NB4 (cell line): ENCODE data around the gene BPIFB6.

Source experiments
- MYC ChIP-seq: IDR thresholded peaks from 2 replicates; pipeline ENCODE4 v1.6.1; 2011; ENCODE audit warnings: low read depth, low read length
- POLR2A ChIP-seq: IDR thresholded peaks from 2 replicates; pipeline ENCODE4 v1.6.1; 2011; ENCODE audit warnings: mild to moderate bottlenecking; ENCODE audit not compliant: insufficient read length; ENCODE audit errors: extremely low read depth
- TF ChIP-seq, protein P1 (sequence below): IDR thresholded peaks from one replicate; pipeline ENCODE4 v1.5.1; 2012; ENCODE audit warnings: low read depth, low read length

DNA sequence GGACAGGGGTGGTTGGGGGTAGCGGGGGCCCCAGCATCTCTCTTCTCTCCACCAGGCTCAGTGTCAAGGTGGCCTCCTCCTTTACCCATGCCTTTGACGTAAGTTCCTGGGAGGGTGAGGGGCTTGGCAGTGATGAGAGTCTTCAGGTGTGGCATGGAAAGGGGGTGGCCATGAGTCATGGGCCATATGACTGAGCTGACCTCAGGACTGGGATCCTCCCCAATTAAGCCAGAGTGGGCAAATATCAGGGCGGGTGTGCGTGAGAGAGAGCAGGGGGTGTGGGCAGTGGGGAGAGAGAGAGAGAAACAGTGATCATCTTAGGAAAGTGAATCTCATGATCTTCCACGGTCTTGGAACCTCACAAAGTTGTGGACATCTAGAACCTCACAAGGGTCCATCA is 39.8 kb downstream of the BPIFB6 start:
- no peak for TF ChIP-seq POLR2A
- TF ChIP-seq, protein P1, sequence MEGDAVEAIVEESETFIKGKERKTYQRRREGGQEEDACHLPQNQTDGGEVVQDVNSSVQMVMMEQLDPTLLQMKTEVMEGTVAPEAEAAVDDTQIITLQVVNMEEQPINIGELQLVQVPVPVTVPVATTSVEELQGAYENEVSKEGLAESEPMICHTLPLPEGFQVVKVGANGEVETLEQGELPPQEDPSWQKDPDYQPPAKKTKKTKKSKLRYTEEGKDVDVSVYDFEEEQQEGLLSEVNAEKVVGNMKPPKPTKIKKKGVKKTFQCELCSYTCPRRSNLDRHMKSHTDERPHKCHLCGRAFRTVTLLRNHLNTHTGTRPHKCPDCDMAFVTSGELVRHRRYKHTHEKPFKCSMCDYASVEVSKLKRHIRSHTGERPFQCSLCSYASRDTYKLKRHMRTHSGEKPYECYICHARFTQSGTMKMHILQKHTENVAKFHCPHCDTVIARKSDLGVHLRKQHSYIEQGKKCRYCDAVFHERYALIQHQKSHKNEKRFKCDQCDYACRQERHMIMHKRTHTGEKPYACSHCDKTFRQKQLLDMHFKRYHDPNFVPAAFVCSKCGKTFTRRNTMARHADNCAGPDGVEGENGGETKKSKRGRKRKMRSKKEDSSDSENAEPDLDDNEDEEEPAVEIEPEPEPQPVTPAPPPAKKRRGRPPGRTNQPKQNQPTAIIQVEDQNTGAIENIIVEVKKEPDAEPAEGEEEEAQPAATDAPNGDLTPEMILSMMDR, result no peak
- no peak for TF ChIP-seq MYC
